ENCODE data around the gene TMEM95.

TMEM95 gene

DNA sequence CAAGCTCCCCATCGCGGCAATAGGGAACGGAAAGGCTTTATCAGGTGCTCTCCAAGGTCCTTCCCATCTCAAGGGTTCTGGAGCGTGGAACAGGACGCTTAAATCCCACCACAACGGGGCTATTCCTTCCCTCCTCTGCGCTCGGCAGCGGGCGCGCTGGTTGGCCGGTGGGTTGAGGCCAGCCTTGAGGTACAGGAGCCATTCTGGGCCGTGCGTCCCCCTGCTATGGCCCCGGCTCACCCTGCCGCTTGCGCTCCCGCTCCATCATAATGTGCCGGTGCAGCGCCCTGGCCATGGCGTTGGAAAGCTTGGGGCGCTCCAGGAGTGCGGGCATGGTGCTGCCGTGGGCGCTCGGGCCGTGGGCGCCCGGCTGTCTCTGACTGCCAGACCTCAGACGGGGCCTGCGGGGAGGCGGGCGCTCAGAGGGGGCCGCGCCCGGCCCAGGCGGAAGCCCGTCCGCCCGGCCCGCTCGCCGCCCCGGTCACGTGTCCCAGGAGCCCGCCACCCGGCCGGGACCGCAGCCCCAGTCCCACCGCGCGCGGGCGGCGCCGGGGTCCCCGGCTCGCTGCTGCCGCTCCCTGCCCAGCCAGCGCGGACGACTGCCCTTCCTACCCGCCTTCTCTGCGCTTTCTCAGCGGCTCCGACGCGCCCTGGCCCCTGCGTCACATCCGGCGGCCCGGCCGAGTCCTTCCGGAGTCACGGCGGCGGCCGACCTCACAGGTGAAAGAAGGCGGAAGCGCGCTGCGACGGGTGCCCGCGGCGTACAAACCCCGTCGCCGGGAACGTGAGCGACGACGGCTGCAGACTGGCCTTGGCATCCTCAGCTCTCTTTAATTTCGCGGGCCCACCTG is 40.0 kb upstream of the TMEM95 start, which contains the start of gene GPS2:
Gene GPS2 (minus strand): TSS at position 642 of the 851 bp plus-strand sequence. CDS start 308 bp downstream, at position 334.
- Histone ChIP-seq H3K4me1 (ENCODE audit: control insufficient read depth in 1 of 2, insufficient read depth in 1 of 2, low read depth in 1 of 2, low read length in 1 of 2) (peaks cover 21 to 26% of the 10 kb centered on the region in 2 experiments), H3K36me3 (peaks cover 59% of the 10 kb centered on the region)

DNA sequence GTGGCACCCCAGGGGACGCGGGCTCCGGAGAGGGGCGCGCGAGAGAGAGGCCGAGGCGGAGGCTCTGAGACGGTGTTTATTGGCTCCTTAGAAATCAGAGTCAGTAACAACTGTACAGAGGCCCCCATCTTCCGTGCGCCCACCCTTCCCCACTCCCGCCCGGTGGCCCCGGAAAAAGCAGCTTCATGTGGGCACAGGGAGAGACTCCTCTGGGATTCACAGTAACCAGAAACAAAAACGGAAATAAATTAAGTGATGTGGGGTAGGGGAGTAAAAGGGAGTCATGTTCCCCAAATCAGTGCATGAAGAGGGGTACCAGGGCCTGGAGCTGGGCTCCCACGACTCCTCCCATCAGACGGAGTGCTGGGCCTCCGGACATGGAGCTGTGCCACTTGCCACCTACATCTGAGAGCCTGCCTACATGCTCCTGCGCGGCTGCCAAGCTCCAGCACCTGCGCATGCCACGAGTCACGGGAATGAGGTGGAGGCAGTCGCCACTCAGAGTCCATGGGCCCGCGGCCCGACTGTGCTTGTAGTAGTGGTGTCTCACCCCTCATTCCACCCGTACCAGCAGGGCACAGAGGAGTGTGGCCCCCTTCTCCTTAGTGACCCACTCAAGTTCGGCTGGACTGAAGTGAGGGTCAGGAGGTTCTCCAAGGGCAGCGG is 39.3 kb upstream of the TMEM95 start:
- Histone ChIP-seq H3K36me3 (peaks cover 64% of the 10 kb centered on the region), H3K9me3 (no peaks in the 10 kb centered on the region), H3K4me3 (ENCODE audit: low read depth in 1 of 2, low read length in 1 of 2) (peak overlapping the region; percentile 73 to 86), H3K27ac (peak overlapping the region; percentile 99), H3K4me1 (ENCODE audit: control insufficient read depth in 1 of 2, insufficient read depth in 1 of 2, low read depth in 1 of 2, low read length in 1 of 2) (peaks cover 21 to 24% of the 10 kb centered on the region in 2 experiments), H3K27me3 (no peaks in the 10 kb centered on the region)
- TF ChIP-seq, protein P1, sequence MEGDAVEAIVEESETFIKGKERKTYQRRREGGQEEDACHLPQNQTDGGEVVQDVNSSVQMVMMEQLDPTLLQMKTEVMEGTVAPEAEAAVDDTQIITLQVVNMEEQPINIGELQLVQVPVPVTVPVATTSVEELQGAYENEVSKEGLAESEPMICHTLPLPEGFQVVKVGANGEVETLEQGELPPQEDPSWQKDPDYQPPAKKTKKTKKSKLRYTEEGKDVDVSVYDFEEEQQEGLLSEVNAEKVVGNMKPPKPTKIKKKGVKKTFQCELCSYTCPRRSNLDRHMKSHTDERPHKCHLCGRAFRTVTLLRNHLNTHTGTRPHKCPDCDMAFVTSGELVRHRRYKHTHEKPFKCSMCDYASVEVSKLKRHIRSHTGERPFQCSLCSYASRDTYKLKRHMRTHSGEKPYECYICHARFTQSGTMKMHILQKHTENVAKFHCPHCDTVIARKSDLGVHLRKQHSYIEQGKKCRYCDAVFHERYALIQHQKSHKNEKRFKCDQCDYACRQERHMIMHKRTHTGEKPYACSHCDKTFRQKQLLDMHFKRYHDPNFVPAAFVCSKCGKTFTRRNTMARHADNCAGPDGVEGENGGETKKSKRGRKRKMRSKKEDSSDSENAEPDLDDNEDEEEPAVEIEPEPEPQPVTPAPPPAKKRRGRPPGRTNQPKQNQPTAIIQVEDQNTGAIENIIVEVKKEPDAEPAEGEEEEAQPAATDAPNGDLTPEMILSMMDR (IDR thresholded peaks at IDR 0.05): peak; percentile 4

More for the DNA sequence above, 40.0 kb upstream of the TMEM95 start, which contains the start of gene GPS2:
- Histone ChIP-seq H3K9me3 (no peaks in the 10 kb centered on the region), H3K27ac (peak within 1 kb of the TSS; percentile 99), H3K4me3 (ENCODE audit: low read depth in 1 of 2, low read length in 1 of 2) (peak within 1 kb of the TSS; percentile 73 to 86), H3K27me3 (no peaks in the 10 kb centered on the region)
- TF ChIP-seq, protein P1 (IDR thresholded peaks at IDR 0.05): peak; percentile 19

DNA sequence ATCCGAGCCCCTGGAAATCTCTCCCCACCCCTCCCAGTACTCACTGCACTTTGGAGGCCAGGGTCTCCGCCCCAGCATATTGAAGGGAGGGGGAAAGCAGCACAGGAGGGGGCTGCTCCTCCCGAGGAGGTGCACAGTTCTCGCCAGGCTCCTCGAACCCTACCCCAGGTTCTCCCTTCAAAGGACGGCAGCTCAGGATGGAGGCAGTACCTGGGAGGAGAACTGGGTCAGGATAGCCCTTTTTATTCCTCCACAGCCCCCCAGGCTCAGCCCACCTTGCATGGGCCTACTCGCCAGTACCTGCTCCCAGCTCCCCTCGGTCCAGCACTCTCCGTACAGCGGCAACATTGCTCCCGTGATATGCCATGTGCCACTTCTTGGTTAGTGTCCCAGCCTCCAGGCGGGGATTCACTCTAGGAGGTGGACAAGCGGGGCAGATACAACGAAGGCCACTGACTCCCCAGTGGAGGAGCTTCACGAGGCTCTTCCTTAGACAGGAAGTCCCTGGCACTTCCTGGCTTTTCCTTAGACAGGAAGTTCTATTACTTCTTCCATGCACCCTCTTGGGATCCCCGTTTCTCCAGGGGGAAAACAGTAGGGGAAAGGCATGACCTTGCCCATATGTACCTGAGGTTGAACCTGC is 37.7 kb upstream of the TMEM95 start:
- Histone ChIP-seq H3K4me3 (ENCODE audit: low read depth in 1 of 2, low read length in 1 of 2) (no peak overlapping the region), H3K36me3 (peaks cover 65% of the 10 kb centered on the region), H3K27ac (peak overlapping the region; percentile 35), H3K9me3 (no peaks in the 10 kb centered on the region), H3K4me1 (ENCODE audit: control insufficient read depth in 1 of 2, insufficient read depth in 1 of 2, low read depth in 1 of 2, low read length in 1 of 2) (peaks cover 21 to 24% of the 10 kb centered on the region in 2 experiments), H3K27me3 (no peaks in the 10 kb centered on the region)
- TF ChIP-seq, protein P1 (IDR thresholded peaks at IDR 0.05): no peak

DNA sequence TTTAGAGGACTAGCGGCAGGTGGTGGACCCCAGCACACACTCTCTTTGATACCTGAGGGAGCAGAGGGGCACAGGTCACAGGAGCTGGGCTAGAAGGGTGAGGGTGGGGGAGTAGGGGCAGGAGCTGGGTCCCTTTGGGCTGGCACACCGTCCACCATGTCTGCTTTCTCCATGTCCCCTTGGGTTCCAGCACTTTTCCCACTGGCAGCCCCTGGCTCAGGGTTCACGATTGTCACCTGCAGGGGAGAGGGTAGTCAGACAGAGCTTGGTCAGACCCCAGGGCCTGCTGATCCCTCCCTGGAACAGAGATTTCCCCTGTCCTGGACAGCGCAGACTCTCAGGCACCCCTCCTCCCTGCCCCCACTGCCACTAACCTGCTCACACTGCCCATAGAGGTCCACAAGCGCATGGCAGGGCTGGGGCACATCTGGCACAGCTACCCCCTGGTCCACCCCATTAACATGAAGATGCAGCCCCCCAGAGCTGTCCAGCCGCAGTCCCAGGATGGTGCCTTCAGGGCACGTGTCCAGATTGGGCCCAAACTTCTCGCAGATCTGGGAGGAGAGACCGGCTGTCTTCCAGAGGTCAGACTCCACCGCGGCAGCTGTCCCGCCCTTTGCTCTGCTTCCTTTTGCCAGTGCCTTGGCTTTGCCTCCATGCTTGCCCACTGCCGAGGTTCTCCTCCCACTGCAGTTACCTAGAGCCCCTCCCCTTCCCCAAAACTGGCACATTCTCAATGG is 36.7 kb upstream of the TMEM95 start:
- no peak overlapping the region for H3K4me3 ChIP-seq (ENCODE audit: low read depth in 1 of 2, low read length in 1 of 2)
- H3K27ac ChIP-seq: no peak overlapping the region
- H3K27me3 ChIP-seq: no peaks in the 10 kb centered on the region
- TF ChIP-seq, protein P1 (IDR thresholded peaks at IDR 0.05): no peak
- H3K36me3 ChIP-seq: peaks cover 65% of the 10 kb centered on the region
- peaks cover 21 to 24% of the 10 kb centered on the region in 2 experiments for H3K4me1 ChIP-seq (ENCODE audit: control insufficient read depth in 1 of 2, insufficient read depth in 1 of 2, low read depth in 1 of 2, low read length in 1 of 2)
- H3K9me3 ChIP-seq: no peaks in the 10 kb centered on the region

DNA sequence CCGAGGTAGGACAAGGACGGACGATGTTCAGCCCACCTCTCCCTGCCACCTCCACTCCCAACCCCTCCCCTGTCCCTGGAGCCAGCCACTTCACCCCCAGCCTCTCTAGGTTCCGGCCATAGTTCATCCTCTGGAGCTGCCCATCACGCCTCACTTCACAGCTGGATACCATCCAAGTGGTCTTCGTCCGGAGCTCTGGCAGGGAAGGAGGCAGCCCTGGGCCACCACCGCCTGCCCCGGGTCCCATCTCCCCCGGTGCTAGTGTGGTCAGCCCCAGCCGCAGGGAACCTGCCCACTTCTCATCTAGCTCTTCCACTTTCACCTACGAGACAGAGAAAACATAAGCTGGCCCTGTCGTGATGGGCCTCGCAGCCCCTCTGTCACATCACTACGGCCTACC is 33.5 kb upstream of the TMEM95 start:
- H3K36me3 ChIP-seq: peaks cover 71% of the 10 kb centered on the region
- TF ChIP-seq, protein P1 (IDR thresholded peaks at IDR 0.05): no peak
- H3K27me3 ChIP-seq: no peaks in the 10 kb centered on the region
- no peak overlapping the region for H3K4me3 ChIP-seq (ENCODE audit: low read depth in 1 of 2, low read length in 1 of 2)
- H3K4me1 ChIP-seq (ENCODE audit: control insufficient read depth in 1 of 2, insufficient read depth in 1 of 2, low read depth in 1 of 2, low read length in 1 of 2): peaks cover 0 to 4% of the 10 kb centered on the region in 2 experiments
- no peaks in the 10 kb centered on the region for H3K9me3 ChIP-seq
- no peak overlapping the region for H3K27ac ChIP-seq

All from neutrophil (primary cell).